Eye (tissue), 1 donor: ENCODE data around the gene CNTN4.
"Not testable (repeated sequence)": the region's sequence is repeated elsewhere in the genome, so short reads cannot be mapped to it uniquely, and the experiment has no call there.

Experiments
- DNase-seq: peaks from one replicate; pipeline ENCODE4 v3.0.0-alpha.2; 2015

Gene CNTN4

GRCh38 chr3:2873986-2874385 is 775.3 kb downstream of the CNTN4 start:
- no peak for DNase-seq

- DNase-seq, result no peak
These were observed 777.0 kb downstream of the CNTN4 start for GRCh38 chr3:2875699-2876098.

- DNase-seq, result no peak
These were observed 777.7 kb downstream of the CNTN4 start for GRCh38 chr3:2876362-2876761.

- DNase-seq, result no peak
These were observed 780.4 kb downstream of the CNTN4 start for GRCh38 chr3:2879023-2879422.

- DNase-seq, result no peak
These were observed 780.9 kb downstream of the CNTN4 start for GRCh38 chr3:2879587-2879986.

GRCh38 chr3:2880218-2880756 is 781.6 kb downstream of the CNTN4 start:
- DNase-seq, result no peak

GRCh38 chr3:2883283-2883682 is 784.6 kb downstream of the CNTN4 start:
- peak; percentile 61 for DNase-seq

- DNase-seq, result no peak
These were observed 789.9 kb downstream of the CNTN4 start for GRCh38 chr3:2888592-2888991.

- no peak for DNase-seq
These were observed 791.1 kb downstream of the CNTN4 start for GRCh38 chr3:2889736-2890135.

- no peak for DNase-seq
These were observed 797.8 kb downstream of the CNTN4 start for GRCh38 chr3:2896308-2896939.

- no peak for DNase-seq
These were observed 799.2 kb downstream of the CNTN4 start for GRCh38 chr3:2897821-2898220.

GRCh38 chr3:2898591-2899353 is 800.1 kb downstream of the CNTN4 start:
- DNase-seq, result peak; percentile 20

GRCh38 chr3:2904054-2904453 is 805.4 kb downstream of the CNTN4 start:
- DNase-seq, result no peak

- DNase-seq, result no peak
These were observed 810.2 kb downstream of the CNTN4 start for GRCh38 chr3:2908693-2909351.

GRCh38 chr3:2910997-2911396 is 812.3 kb downstream of the CNTN4 start:
- DNase-seq, result no peak

GRCh38 chr3:2915826-2916225 is 817.2 kb downstream of the CNTN4 start:
- DNase-seq, result no peak

GRCh38 chr3:2916640-2917039 is 818.0 kb downstream of the CNTN4 start:
- not testable (repeated sequence) for DNase-seq

GRCh38 chr3:2920103-2920502 is 821.4 kb downstream of the CNTN4 start:
- DNase-seq, result no peak

GRCh38 chr3:2921452-2921851 is 822.8 kb downstream of the CNTN4 start:
- no peak for DNase-seq

- peak; percentile 75 for DNase-seq
These were observed 823.2 kb downstream of the CNTN4 start for GRCh38 chr3:2921903-2922302.

- DNase-seq, result no peak
These were observed 824.7 kb downstream of the CNTN4 start for GRCh38 chr3:2923390-2923789.

GRCh38 chr3:2927259-2927658 is 828.6 kb downstream of the CNTN4 start:
- no peak for DNase-seq

GRCh38 chr3:2929574-2929973 is 830.9 kb downstream of the CNTN4 start:
- no peak for DNase-seq

- DNase-seq, result no peak
These were observed 832.6 kb downstream of the CNTN4 start for GRCh38 chr3:2931265-2931664.
